ENCODE measurements around the gene ARMC5. TPM values are rescaled to one million over a fixed set of nuclear protein-coding genes. Genes with fewer than 3 reads are reported as not detected.

The ARMC5 gene
- polyA plus RNA-seq, 2 of the 4 experiments (the other 2 are of a cell fraction): 3.2 to 6.1 TPM

DNA sequence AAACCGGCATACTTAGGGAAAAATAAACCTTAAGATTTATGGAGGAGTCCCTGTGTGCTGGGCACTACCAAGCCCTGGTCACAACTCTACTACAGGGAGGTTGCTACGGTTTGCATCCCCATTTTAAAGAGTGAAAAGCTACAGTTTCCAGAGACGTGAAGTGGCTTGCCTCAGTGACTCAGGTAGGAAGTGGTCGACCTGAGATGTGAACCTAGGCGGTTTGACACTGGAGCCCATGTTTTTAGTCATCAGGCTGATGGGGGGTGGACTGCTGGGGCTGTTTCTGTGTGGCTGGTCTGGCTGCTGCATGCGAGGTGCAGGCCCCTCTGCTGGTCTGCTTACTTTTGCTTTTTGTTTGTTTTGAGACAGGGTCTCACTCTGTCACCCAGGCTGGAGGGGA, 37.7 kb upstream of the ARMC5 start:
- ATAC-seq (no peak), DNase-seq (ENCODE audit: low read depth in 1 of 2, low spot score in 1 of 2) (no peak), FAIRE-seq (no peak)
- H3K4me3 ChIP-seq: no peak overlapping the region
- CTCF ChIA-PET: interaction anchor here (0.6 to 1.7 kb wide), 3 partner anchors 10 to 206 kb away, joined by 3 to 6 read pairs (median 4); partner anchors contain the start of gene ZNF843
- H3K4me2 ChIP-seq: no peak overlapping the region
- POLR2A ChIA-PET: interaction anchor here (0.7 kb wide), 1 partner anchor 63 kb away, joined by 3 read pairs; no protein-coding TSS in a partner anchor
- peaks cover 11% of the 10 kb centered on the region; the same call in 2 of the 3 replicates for H3K9me3 ChIP-seq
- no peak for TF ChIP-seq ZSCAN20 (CRISPR knock-in tag; IDR thresholded peaks at IDR 0.05)
- TF ChIP-seq MYC (IDR thresholded peaks at IDR 0.05; ENCODE audit: borderline replicate concordance, low read length): no peak
- TF ChIP-seq, protein P1, sequence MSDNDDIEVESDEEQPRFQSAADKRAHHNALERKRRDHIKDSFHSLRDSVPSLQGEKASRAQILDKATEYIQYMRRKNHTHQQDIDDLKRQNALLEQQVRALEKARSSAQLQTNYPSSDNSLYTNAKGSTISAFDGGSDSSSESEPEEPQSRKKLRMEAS (IDR thresholded peaks at IDR 0.05): no peak
- no peak for TF ChIP-seq CEBPB (IDR thresholded peaks at IDR 0.05)
- TF ChIP-seq, protein P2, sequence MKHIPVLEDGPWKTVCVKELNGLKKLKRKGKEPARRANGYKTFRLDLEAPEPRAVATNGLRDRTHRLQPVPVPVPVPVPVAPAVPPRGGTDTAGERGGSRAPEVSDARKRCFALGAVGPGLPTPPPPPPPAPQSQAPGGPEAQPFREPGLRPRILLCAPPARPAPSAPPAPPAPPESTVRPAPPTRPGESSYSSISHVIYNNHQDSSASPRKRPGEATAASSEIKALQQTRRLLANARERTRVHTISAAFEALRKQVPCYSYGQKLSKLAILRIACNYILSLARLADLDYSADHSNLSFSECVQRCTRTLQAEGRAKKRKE (CRISPR knock-in tag; IDR thresholded peaks at IDR 0.05; ENCODE audit: low read depth): no peak
- TF ChIP-seq POLR2AphosphoS2 (conservative IDR thresholded peaks at IDR 0.05; ENCODE audit: low read length): no peak
- no peak for TF ChIP-seq POLR2A (IDR thresholded peaks at IDR 0.05; ENCODE audit: low read length)
- 13% methylated on average over 6 of the region's 6 CpGs for WGBS (ENCODE audit: missing lambda C conversion rate)
- no peak overlapping the region for H3K27ac ChIP-seq
- H3K4me1 ChIP-seq: no peaks in the 10 kb centered on the region

DNA sequence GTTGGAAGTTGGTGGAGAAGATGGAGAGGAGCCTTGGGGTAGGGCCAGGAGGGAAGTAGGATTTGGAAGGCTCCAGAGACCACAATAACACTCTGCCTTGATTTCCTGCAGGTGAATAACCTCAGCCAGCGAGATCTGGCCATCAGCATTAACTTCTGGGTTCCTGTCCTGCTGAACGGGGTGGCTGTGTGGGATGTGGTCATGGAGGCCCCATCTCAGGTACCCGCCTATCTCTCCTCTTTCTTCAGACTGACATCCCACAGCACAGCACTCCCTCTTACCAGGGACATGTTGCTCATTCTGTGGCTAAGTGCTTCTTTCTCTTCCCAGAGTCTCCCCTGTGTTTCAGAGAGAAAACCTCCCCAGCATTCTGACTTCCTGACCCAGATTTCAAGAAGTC, 36.1 kb upstream of the ARMC5 start:
- TF ChIP-seq MYC (IDR thresholded peaks at IDR 0.05; ENCODE audit: borderline replicate concordance, low read length) (no peak), ZC3H11A (IDR thresholded peaks at IDR 0.05) (no peak), HDAC2 (IDR thresholded peaks at IDR 0.05) (no peak), HEYL (CRISPR knock-in tag; IDR thresholded peaks at IDR 0.05) (no peak), CBX8 (IDR thresholded peaks at IDR 0.05) (no peak), EHMT2 (IDR thresholded peaks at IDR 0.05; ENCODE audit: low read depth) (no peak), NPAS2 (CRISPR knock-in tag; IDR thresholded peaks at IDR 0.05; ENCODE audit: borderline replicate concordance) (no peak), EP300 (IDR thresholded peaks at IDR 0.05) (no peak), RNF2 (IDR thresholded peaks at IDR 0.05; ENCODE audit: borderline replicate concordance, low read depth) (no peak), NFE2L2 (conservative IDR thresholded peaks at IDR 0.05; ENCODE audit: low read length) (no peak), RCOR1 (IDR thresholded peaks at IDR 0.05; ENCODE audit: low read depth, low read length) (no peak), TP53 (CRISPR knock-in tag; IDR thresholded peaks at IDR 0.05) (no peak), ZFP36 (IDR thresholded peaks at IDR 0.05; ENCODE audit: borderline replicate concordance, partially characterized antibody) (no peak), POLR2A (IDR thresholded peaks at IDR 0.05; ENCODE audit: low read length) (no peak)
- TF ChIP-seq, protein P3, sequence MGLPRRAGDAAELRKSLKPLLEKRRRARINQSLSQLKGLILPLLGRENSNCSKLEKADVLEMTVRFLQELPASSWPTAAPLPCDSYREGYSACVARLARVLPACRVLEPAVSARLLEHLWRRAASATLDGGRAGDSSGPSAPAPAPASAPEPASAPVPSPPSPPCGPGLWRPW (IDR thresholded peaks at IDR 0.05): no peak
- TF ChIP-seq, protein P4, sequence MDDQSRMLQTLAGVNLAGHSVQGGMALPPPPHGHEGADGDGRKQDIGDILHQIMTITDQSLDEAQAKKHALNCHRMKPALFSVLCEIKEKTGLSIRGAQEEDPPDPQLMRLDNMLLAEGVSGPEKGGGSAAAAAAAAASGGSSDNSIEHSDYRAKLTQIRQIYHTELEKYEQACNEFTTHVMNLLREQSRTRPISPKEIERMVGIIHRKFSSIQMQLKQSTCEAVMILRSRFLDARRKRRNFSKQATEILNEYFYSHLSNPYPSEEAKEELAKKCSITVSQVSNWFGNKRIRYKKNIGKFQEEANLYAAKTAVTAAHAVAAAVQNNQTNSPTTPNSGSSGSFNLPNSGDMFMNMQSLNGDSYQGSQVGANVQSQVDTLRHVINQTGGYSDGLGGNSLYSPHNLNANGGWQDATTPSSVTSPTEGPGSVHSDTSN (IDR thresholded peaks at IDR 0.05): no peak
- ChIA-PET POLR2A (no interaction called here), CTCF (interaction anchor here (1.6 kb wide), 1 partner anchor 20 kb away, joined by 4 read pairs; the partner anchor contains the start of gene ZNF843)
- Histone ChIP-seq H3K4me2 (no peak overlapping the region), H3K4me1 (no peaks in the 10 kb centered on the region), H3K4me3 (no peak overlapping the region), H3K9me3 (peaks cover 11% of the 10 kb centered on the region; the same call in 2 of the 3 replicates), H3K27ac (no peak overlapping the region)
- FAIRE-seq: no peak
- ATAC-seq: no peak
- no peak for DNase-seq (ENCODE audit: low read depth in 1 of 2, low spot score in 1 of 2)
- WGBS (ENCODE audit: missing lambda C conversion rate): 17% methylated on average over 3 of the region's 3 CpGs

DNA sequence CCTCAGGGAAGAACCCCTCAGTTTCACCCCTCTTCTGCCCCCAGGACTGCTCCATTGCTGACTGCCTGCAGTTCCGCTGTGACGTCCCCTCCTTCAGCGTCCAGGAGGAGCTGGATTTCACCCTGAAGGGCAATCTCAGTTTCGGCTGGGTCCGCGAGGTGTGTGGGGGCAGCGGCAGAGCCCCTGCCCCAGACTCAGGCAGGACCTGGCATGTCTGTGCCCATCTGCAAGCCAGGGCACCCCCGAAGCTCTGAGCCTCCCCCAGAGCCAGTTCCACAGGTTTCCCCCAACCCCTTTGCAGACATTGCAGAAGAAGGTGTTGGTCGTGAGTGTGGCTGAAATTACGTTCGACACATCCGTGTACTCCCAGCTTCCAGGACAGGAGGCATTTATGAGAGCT, 35.5 kb upstream of the ARMC5 start:
- H3K4me1 ChIP-seq: no peaks in the 10 kb centered on the region
- POLR2A ChIA-PET: no interaction called here
- H3K4me3 ChIP-seq: no peak overlapping the region
- no peak overlapping the region for H3K4me2 ChIP-seq
- CTCF ChIA-PET: interaction anchor here (1.6 kb wide), 1 partner anchor 19 kb away, joined by 4 read pairs; the partner anchor contains the start of gene ZNF843
- ATAC-seq (no peak), FAIRE-seq (no peak), DNase-seq (ENCODE audit: low read depth in 1 of 2, low spot score in 1 of 2) (no peak)
- H3K9me3 ChIP-seq: peaks cover 11% of the 10 kb centered on the region; the same call in 2 of the 3 replicates
- WGBS (ENCODE audit: missing lambda C conversion rate): 50% methylated on average over 9 of the region's 12 CpGs
- TF ChIP-seq ZNF302 (CRISPR knock-in tag; IDR thresholded peaks at IDR 0.05): no peak
- TF ChIP-seq EHMT2 (IDR thresholded peaks at IDR 0.05; ENCODE audit: low read depth): no peak
- TF ChIP-seq ESRRA (IDR thresholded peaks at IDR 0.05; ENCODE audit: borderline replicate concordance, low read length): no peak
- no peak for TF ChIP-seq ZC3H11A (IDR thresholded peaks at IDR 0.05)
- no peak overlapping the region for H3K27ac ChIP-seq

All from A549 (cell line).